Loucy (cell line): ENCODE measurements around the gene LHCGR.
A peak's percentile ranks its signal among the peaks of the same experiment; 100 is the strongest.

Experiments
- H2AFZ ChIP-seq: fragments of 200-600 bp; sonication (generic); 2 replicates; pipeline ENCODE4 v1.6.0; 2016; ENCODE audit warnings: antibody characterized with exemption, mild to moderate bottlenecking, low read length, moderate library complexity
- H3F3A ChIP-seq: fragments of 200-600 bp; 2 replicates; pipeline ENCODE4 v1.6.0; 2016; ENCODE audit warnings: antibody characterized with exemption, low read depth, mild to moderate bottlenecking
- H3K27me3 ChIP-seq: fragments of 200-600 bp; sonication (generic); 2 replicates; pipeline ENCODE4 v1.6.1; 2014; ENCODE audit warnings: low read length, mild to moderate bottlenecking; ENCODE audit not compliant: insufficient read depth, poor library complexity, severe bottlenecking
- H3K36me3 ChIP-seq: fragments of 200-600 bp; sonication (generic); 2 replicates; pipeline ENCODE4 v1.6.1; 2016; ENCODE audit warnings: low read length; ENCODE audit not compliant: insufficient read depth
- H3K4me1 ChIP-seq: fragments of 200-600 bp; sonication (generic); 2 replicates; pipeline ENCODE4 v1.5.1; 2014; ENCODE audit warnings: low read length, mild to moderate bottlenecking; ENCODE audit not compliant: insufficient read depth, poor library complexity, severe bottlenecking
- H3K4me2 ChIP-seq: fragments of 200-600 bp; sonication (generic); 2 replicates; pipeline ENCODE4 v1.6.0; 2014; ENCODE audit warnings: antibody characterized with exemption, low read length, low read depth, mild to moderate bottlenecking; ENCODE audit not compliant: poor library complexity, severe bottlenecking
- H3K4me3 ChIP-seq: fragments of 200-600 bp; sonication (generic); 2 replicates; pipeline ENCODE4 v1.5.1; 2014; ENCODE audit warnings: low read length, mild to moderate bottlenecking, mixed read lengths; ENCODE audit not compliant: poor library complexity, severe bottlenecking
- H3K79me2 ChIP-seq: fragments of 200-600 bp; sonication (generic); 2 replicates; pipeline ENCODE4 v1.6.1; 2014; ENCODE audit warnings: low read length; ENCODE audit not compliant: insufficient read depth
- H3K9ac ChIP-seq: fragments of 200-600 bp; sonication (generic); 2 replicates; pipeline ENCODE4 v1.6.0; 2014; ENCODE audit warnings: mild to moderate bottlenecking, low read depth, low read length, moderate library complexity; ENCODE audit not compliant: poor library complexity, severe bottlenecking
- H3K9me2 ChIP-seq: fragments of 200-600 bp; sonication (generic); replicated peaks from 2 replicates; pipeline ENCODE4 v1.6.1; 2016; ENCODE audit warnings: low read depth, low read length, mixed read lengths
- H3K9me3 ChIP-seq: fragments of 200-600 bp; sonication (generic); 2 replicates; pipeline ENCODE4 v1.6.1; 2014; ENCODE audit warnings: mild to moderate bottlenecking, antibody characterized with exemption, low read length, low read depth; ENCODE audit not compliant: insufficient read depth
- H4K20me1 ChIP-seq: fragments of 200-600 bp; sonication (generic); 2 replicates; pipeline ENCODE4 v1.6.0; 2014; ENCODE audit warnings: antibody characterized with exemption, low read length, mild to moderate bottlenecking; ENCODE audit not compliant: insufficient read depth, poor library complexity, severe bottlenecking
- CTCF ChIP-seq: fragments of 200-600 bp; sonication (generic); conservative IDR thresholded peaks from 2 replicates; pipeline ENCODE4 v1.5.1; 2014; ENCODE audit warnings: mild to moderate bottlenecking, antibody characterized with exemption, low read length
- EZH2phosphoT487 ChIP-seq: fragments of 200-600 bp; IDR thresholded peaks from 2 replicates; pipeline ENCODE4 v1.6.1; 2018; ENCODE audit warnings: antibody characterized with exemption, mild to moderate bottlenecking, moderate library complexity, borderline replicate concordance

LHCGR gene

GRCh38 chr2:48673581-48673980 lies 81.9 kb downstream of the LHCGR start:
- Histone ChIP-seq H4K20me1 (no peaks in the 10 kb centered on the region), H3K4me3 (no peak overlapping the region), H2AFZ (no peak overlapping the region), H3K27me3 (no peaks in the 10 kb centered on the region), H3K9ac (no peak overlapping the region), H3K4me2 (no peak overlapping the region), H3K79me2 (no peaks in the 10 kb centered on the region), H3K9me2 (no peaks in the 10 kb centered on the region), H3K36me3 (no peaks in the 10 kb centered on the region), H3F3A (no peaks in the 10 kb centered on the region), H3K4me1 (no peaks in the 10 kb centered on the region), H3K9me3 (no peaks in the 10 kb centered on the region)
- TF ChIP-seq EZH2phosphoT487 = no peak

GRCh38 chr2:48668992-48669391 lies 86.5 kb downstream of the LHCGR start:
- Histone ChIP-seq H3F3A (no peaks in the 10 kb centered on the region), H2AFZ (0 out of 2 replicates have a peak overlapping the region, but pooled peaks have one; percentile 43), H3K9ac (no peak overlapping the region), H3K9me2 (no peaks in the 10 kb centered on the region), H3K27me3 (no peaks in the 10 kb centered on the region), H3K79me2 (no peaks in the 10 kb centered on the region), H3K4me2 (no peak overlapping the region), H4K20me1 (no peaks in the 10 kb centered on the region), H3K4me3 (no peak overlapping the region), H3K36me3 (no peaks in the 10 kb centered on the region), H3K9me3 (no peaks in the 10 kb centered on the region), H3K4me1 (no peaks in the 10 kb centered on the region)
- TF ChIP-seq EZH2phosphoT487 = no peak
- TF ChIP-seq CTCF = no peak

GRCh38 chr2:48651158-48651790 lies 104.2 kb downstream of the LHCGR start:
- H3K79me2 ChIP-seq = no peaks in the 10 kb centered on the region
- H3K4me3 ChIP-seq = no peak overlapping the region
- no peak overlapping the region for H3K9ac ChIP-seq
- H3K4me1 ChIP-seq = no peaks in the 10 kb centered on the region
- H2AFZ ChIP-seq = no peak overlapping the region
- H3K27me3 ChIP-seq = no peaks in the 10 kb centered on the region
- no peak overlapping the region for H3K4me2 ChIP-seq
- H4K20me1 ChIP-seq = no peaks in the 10 kb centered on the region
- no peaks in the 10 kb centered on the region for H3K9me2 ChIP-seq
- no peak for TF ChIP-seq EZH2phosphoT487
- TF ChIP-seq CTCF = no peak
- no peaks in the 10 kb centered on the region for H3K36me3 ChIP-seq
- no peaks in the 10 kb centered on the region for H3K9me3 ChIP-seq
- H3F3A ChIP-seq = no peaks in the 10 kb centered on the region

GRCh38 chr2:48638261-48638660 lies 117.3 kb downstream of the LHCGR start:
- Histone ChIP-seq H3F3A (no peaks in the 10 kb centered on the region), H3K9me2 (no peaks in the 10 kb centered on the region), H3K4me2 (no peak overlapping the region), H4K20me1 (no peaks in the 10 kb centered on the region), H3K27me3 (no peaks in the 10 kb centered on the region), H3K9ac (no peak overlapping the region), H3K36me3 (no peaks in the 10 kb centered on the region), H3K4me1 (no peaks in the 10 kb centered on the region), H3K79me2 (no peaks in the 10 kb centered on the region), H3K9me3 (no peaks in the 10 kb centered on the region), H2AFZ (no peak overlapping the region), H3K4me3 (no peak overlapping the region)
- TF ChIP-seq EZH2phosphoT487 (no peak), CTCF (no peak)
